A549 (cell line): ENCODE data around the gene DSCAM. TPM values are rescaled to one million over a fixed set of nuclear protein-coding genes. Genes with fewer than 3 reads are reported as not detected.

ENCODE experiments used
- ATAC-seq, 2 experiments: fragments of 200-7000 bp in 1 of 2; fragments of >200 bp in 1 of 2; cut with Nextera tagmentation in 1 of 2; cut with Tn5 transposase in 1 of 2; 3 replicates each; pipeline versions ENCODE4 v1.8.0 to v1.9.1; 2018 to 2020; ENCODE audit warnings: mild to moderate bottlenecking in 1 of 2, moderate library complexity in 1 of 2
- CTCF ChIA-PET: fragments of 300-600 bp; sonication (Branson Sonifier 250); formaldehyde crosslinking; extraction: SDS; loops from one replicate; lab custom pipeline; 2021; ENCODE audit warnings: antibody characterized with exemption, inconsistent platforms; lab: Yijun Ruan, JAX
- POLR2A ChIA-PET: fragments of 350-600 bp; formaldehyde crosslinking; extraction: SDS; loops from one replicate; lab custom pipeline; 2021; ENCODE audit warnings: antibody characterized with exemption, inconsistent platforms; lab: Yijun Ruan, JAX
- DNase-seq, 2 experiments: peaks; one replicate each; pipeline versions ENCODE4 v3.0.0 to v3.0.0-alpha.2; 2011 to 2016; ENCODE audit warnings: low read depth in 1 of 2, low spot score in 1 of 2
- FAIRE-seq: peaks from 2 replicates; lab custom pipeline; 2011; peaks lifted over from hg19 to GRCh38; lab: Jason Lieb, UNC
- H3K27ac ChIP-seq, 2 experiments: fragments of >200 bp; sonication (Bioruptor Twin); formaldehyde crosslinking; 3 replicates each; pipeline ENCODE4 v1.5.1; 2016 to 2017
- H3K4me1 ChIP-seq: fragments of >200 bp; sonication (Bioruptor Twin); formaldehyde crosslinking; 3 replicates; pipeline ENCODE4 v1.6.1; 2016
- H3K4me2 ChIP-seq: fragments of >200 bp; sonication (Bioruptor Twin); formaldehyde crosslinking; 3 replicates; pipeline ENCODE4 v1.6.1; 2016
- H3K4me3 ChIP-seq: fragments of >200 bp; sonication (Bioruptor Twin); formaldehyde crosslinking; 3 replicates; pipeline ENCODE4 v1.5.1; 2016
- H3K9me3 ChIP-seq: fragments of >200 bp; sonication (Bioruptor Twin); formaldehyde crosslinking; 3 replicates; pipeline ENCODE4 v1.6.1; 2016
- ATOH8 ChIP-seq: fragments of 250-450 bp; sonication (Bioruptor Pico); IDR thresholded peaks from 2 replicates; pipeline ENCODE4 v1.5.0; 2020; ENCODE audit warnings: low read depth, mild to moderate bottlenecking, moderate library complexity
- CBX2 ChIP-seq: fragments of 200-600 bp; sonication (generic); IDR thresholded peaks from 2 replicates; pipeline ENCODE4 v1.6.1; 2016; ENCODE audit warnings: low read depth, mild to moderate bottlenecking, borderline replicate concordance
- CEBPB ChIP-seq, 2 experiments: fragments of >200 bp in 1 of 2; sonication (Bioruptor Twin) in 1 of 2; formaldehyde crosslinking in 1 of 2; IDR thresholded peaks; 2 replicates each; pipeline ENCODE4 v1.6.1; 2012 to 2016
- EHF ChIP-seq: fragments of 250-450 bp; sonication (Bioruptor Pico); IDR thresholded peaks from 2 replicates; pipeline ENCODE4 v1.5.0; 2020; ENCODE audit warnings: mild to moderate bottlenecking
- ELK1 ChIP-seq: fragments of 150-350 bp; IDR thresholded peaks from 2 replicates; pipeline ENCODE4 v1.6.1; 2014; ENCODE audit warnings: low read depth, mild to moderate bottlenecking, low read length
- FOSB ChIP-seq: fragments of 250-450 bp; sonication (Bioruptor Pico); IDR thresholded peaks from 2 replicates; pipeline ENCODE4 v1.5.0; 2020; ENCODE audit warnings: mild to moderate bottlenecking, moderate library complexity
- FOSL2 ChIP-seq, 2 experiments: fragments of 450-650 bp in 1 of 2; fragments of >200 bp in 1 of 2; sonication (Bioruptor Twin) in 1 of 2; formaldehyde crosslinking; IDR thresholded peaks; 2 replicates each; pipeline versions ENCODE4 v1.5.0 to v1.6.1; 2016 to 2020; ENCODE audit warnings: mild to moderate bottlenecking in 1 of 2, moderate library complexity in 1 of 2
- GATA3 ChIP-seq: IDR thresholded peaks from 2 replicates; pipeline ENCODE4 v1.6.1; 2012; ENCODE audit warnings: borderline replicate concordance
- HEYL ChIP-seq: fragments of 250-450 bp; sonication (Bioruptor Pico); IDR thresholded peaks from 2 replicates; pipeline ENCODE4 v1.8.0; 2021; ENCODE audit warnings: mild to moderate bottlenecking, moderate library complexity
- HOXB13 ChIP-seq: fragments of 250-450 bp; sonication (Bioruptor Pico); IDR thresholded peaks from 2 replicates; pipeline ENCODE4 v1.5.0; 2020; ENCODE audit warnings: low read depth, mild to moderate bottlenecking, moderate library complexity
- HOXB5 ChIP-seq: fragments of 250-450 bp; sonication (Bioruptor Pico); IDR thresholded peaks from 2 replicates; pipeline ENCODE4 v1.5.0; 2020; ENCODE audit warnings: mild to moderate bottlenecking, moderate library complexity
- JUNB ChIP-seq: fragments of >200 bp; sonication (Bioruptor Twin); formaldehyde crosslinking; IDR thresholded peaks from 2 replicates; pipeline ENCODE4 v1.6.1; 2016
- KDM5A ChIP-seq: fragments of 200-600 bp; sonication (generic); IDR thresholded peaks from 2 replicates; pipeline ENCODE4 v1.6.1; 2016; ENCODE audit warnings: antibody characterized with exemption, mild to moderate bottlenecking
- MAFK ChIP-seq: fragments of 450-650 bp; IDR thresholded peaks from 2 replicates; pipeline ENCODE4 v1.6.1; 2014; ENCODE audit not compliant: partially characterized antibody
- MAX ChIP-seq: IDR thresholded peaks from 2 replicates; pipeline ENCODE4 v1.6.1; 2012
- MYC ChIP-seq: IDR thresholded peaks from 2 replicates; pipeline ENCODE4 v1.6.1; 2012; ENCODE audit warnings: mild to moderate bottlenecking, inconsistent platforms, low read length, improper control_type of control experiment, borderline replicate concordance
- NR3C1 ChIP-seq: fragments of >200 bp; sonication (Bioruptor Twin); formaldehyde crosslinking; IDR thresholded peaks from 3 replicates; pipeline ENCODE4 v1.6.1; 2017
- PBX3 ChIP-seq: IDR thresholded peaks from 2 replicates; pipeline ENCODE4 v1.6.1; 2012
- PHF8 ChIP-seq: fragments of 200-600 bp; sonication (generic); IDR thresholded peaks from 2 replicates; pipeline ENCODE4 v1.6.1; 2016; ENCODE audit warnings: low read depth, mild to moderate bottlenecking, antibody characterized with exemption, moderate library complexity, borderline replicate concordance
- RAD21 ChIP-seq, 2 experiments: fragments of >200 bp in 1 of 2; sonication (Bioruptor Twin) in 1 of 2; formaldehyde crosslinking in 1 of 2; IDR thresholded peaks in 1 of 2; conservative IDR thresholded peaks in 1 of 2; 2 replicates in 1 of 2; 3 replicates in 1 of 2; pipeline ENCODE4 v1.6.1; 2012 to 2018; ENCODE audit warnings: inconsistent platforms in 1 of 2
- RCOR1 ChIP-seq: fragments of 150-350 bp; IDR thresholded peaks from 2 replicates; pipeline ENCODE4 v1.6.1; 2014; ENCODE audit warnings: antibody characterized with exemption, low read length, low read depth
- SMC3 ChIP-seq: fragments of >200 bp; sonication (Bioruptor Twin); formaldehyde crosslinking; IDR thresholded peaks from 3 replicates; pipeline ENCODE4 v1.6.1; 2018; ENCODE audit warnings: inconsistent platforms
- TFCP2L1 ChIP-seq: fragments of 250-450 bp; sonication (Bioruptor Pico); IDR thresholded peaks from 2 replicates; pipeline ENCODE4 v1.5.0; 2021; ENCODE audit warnings: mild to moderate bottlenecking
- ZC3H11A ChIP-seq: fragments of 450-650 bp; IDR thresholded peaks from 2 replicates; pipeline ENCODE4 v1.6.1; 2014; ENCODE audit warnings: antibody characterized with exemption, mild to moderate bottlenecking
- WGBS: methylation state at CpG from one replicate; pipeline ENCODE4 v1.1.6; 2017; ENCODE audit errors: missing lambda C conversion rate; 5-methylcytosine and 5-hydroxymethylcytosine counted together
- polyA plus RNA-seq, 4 experiments: library from polyadenylated mRNA; depleted of rRNA in 3 of 4; stranded (reverse); fragments of >200 nt; fragmentation: RNase III in 1 of 4; extraction: RNeasy Plus Mini Kit Qiagen cat#74134 plus additional on column Dnase treatment in 1 of 4; gene quantifications; 2 replicates in 3 of 4; 3 replicates in 1 of 4; pipeline ENCODE4 v1.2.3, GENCODE V29; 2011 to 2017

DSCAM gene
- polyA plus RNA-seq, 2 of the 4 experiments (the other 2 are of a cell fraction): not detected

- 43% methylated on average over 5 of the region's 7 CpGs for WGBS
- no peak overlapping the region for H3K4me3 ChIP-seq
- FAIRE-seq: no peak
- TF ChIP-seq FOSL2 (IDR thresholded peaks at IDR 0.05) (no peak), FOSL2 (CRISPR knock-in tag; IDR thresholded peaks at IDR 0.05) (no peak), PHF8 (no peak), SMC3 (no peak), MAFK (no peak), NR3C1 (no peak), RCOR1 (no peak), MYC (no peak), EHF (CRISPR knock-in tag) (no peak), KDM5A (no peak), FOSB (no peak), RAD21 (conservative IDR thresholded peaks at IDR 0.05 in 1 of 2, IDR thresholded peaks at IDR 0.05 in 1 of 2) (no peak), GATA3 (no peak), ATOH8 (CRISPR knock-in tag) (no peak), CBX2 (no peak), ZC3H11A (no peak), ELK1 (no peak), PBX3 (no peak), JUNB (no peak), MAX (no peak), CEBPB (IDR thresholded peaks at IDR 0.05) (no peak)
- CTCF ChIA-PET: no interaction called here
- DNase-seq: no peak
- H3K9me3 ChIP-seq: no peaks in the 10 kb centered on the region
- H3K4me1 ChIP-seq: no peaks in the 10 kb centered on the region
- POLR2A ChIA-PET: no interaction called here
- H3K4me2 ChIP-seq: no peak overlapping the region
- no peak for ATAC-seq
- no peak overlapping the region for H3K27ac ChIP-seq
These were observed 786.8 kb downstream of the DSCAM start for GRCh38 chr21:40060083-40060677.

- H3K4me3 ChIP-seq: no peak overlapping the region
- no peak for DNase-seq
- CTCF ChIA-PET: no interaction called here
These were observed 789.6 kb downstream of the DSCAM start for GRCh38 chr21:40057331-40057730.

GRCh38 chr21:40056031-40056430 is 790.9 kb downstream of the DSCAM start:
- H3K27ac ChIP-seq: no peak overlapping the region
- CTCF ChIA-PET: no interaction called here
- POLR2A ChIA-PET: no interaction called here
- no peaks in the 10 kb centered on the region for H3K9me3 ChIP-seq
- FAIRE-seq: no peak
- no peak for DNase-seq
- no peak for TF ChIP-seq HOXB13 (CRISPR knock-in tag)
- TF ChIP-seq HEYL (CRISPR knock-in tag): no peak
- no peak for TF ChIP-seq FOSB
- no peak overlapping the region for H3K4me3 ChIP-seq
- no peak overlapping the region for H3K4me2 ChIP-seq
- H3K4me1 ChIP-seq: no peaks in the 10 kb centered on the region
- no peak for ATAC-seq
- WGBS: 2% methylated on average over 3 of the region's 3 CpGs

More at GRCh38 chr21:40057331-40057730, 789.6 kb downstream of the DSCAM start:
- POLR2A ChIA-PET: no interaction called here
- TF ChIP-seq HOXB5 (CRISPR knock-in tag) (no peak), TFCP2L1 (no peak)
- no peak overlapping the region for H3K4me2 ChIP-seq
- no peak for FAIRE-seq
- H3K27ac ChIP-seq: no peak overlapping the region
- no peaks in the 10 kb centered on the region for H3K4me1 ChIP-seq
- no peaks in the 10 kb centered on the region for H3K9me3 ChIP-seq
- ATAC-seq: no peak
- WGBS: 33% methylated on average over 5 of the region's 5 CpGs
